ENCODE data around the gene HES5.

Gene HES5

GRCh38 chr1:2546515-2547209, 16.6 kb upstream of the HES5 start:
- peak; percentile 89 for DNase-seq

- DNase-seq: peak; percentile 95
These were observed 15.9 kb upstream of the HES5 start for GRCh38 chr1:2545754-2546514.

GRCh38 chr1:2544875-2545640, 15.0 kb upstream of the HES5 start:
- DNase-seq: no peak

GRCh38 chr1:2544093-2544874, 14.2 kb upstream of the HES5 start:
- no peak for DNase-seq

- peak; percentile 31 for DNase-seq
These were observed 13.6 kb upstream of the HES5 start for GRCh38 chr1:2543543-2544092.

GRCh38 chr1:2542246-2542915, 12.3 kb upstream of the HES5 start:
- DNase-seq: no peak

- DNase-seq: no peak
These were observed 11.7 kb upstream of the HES5 start for GRCh38 chr1:2541619-2542245.

GRCh38 chr1:2540816-2541492, 10.9 kb upstream of the HES5 start:
- DNase-seq: no peak

GRCh38 chr1:2539312-2539907, 9.3 kb upstream of the HES5 start:
- peak; percentile 35 for DNase-seq

GRCh38 chr1:2538872-2539271, 8.8 kb upstream of the HES5 start:
- DNase-seq: no peak

- DNase-seq: no peak
These were observed 8.3 kb upstream of the HES5 start for GRCh38 chr1:2538376-2538775.

- no peak for DNase-seq
These were observed 7.7 kb upstream of the HES5 start for GRCh38 chr1:2537784-2538115.

- DNase-seq: no peak
These were observed 5.9 kb upstream of the HES5 start for GRCh38 chr1:2535981-2536380.

GRCh38 chr1:2535455-2535854, 5.4 kb upstream of the HES5 start:
- no peak for DNase-seq

- DNase-seq: no peak
These were observed 4.8 kb upstream of the HES5 start for GRCh38 chr1:2534687-2535441.

- no peak for DNase-seq
These were observed 4.2 kb upstream of the HES5 start for GRCh38 chr1:2534315-2534686.

GRCh38 chr1:2533365-2533764, 3.3 kb upstream of the HES5 start:
- DNase-seq: no peak

GRCh38 chr1:2532485-2533160, 2.6 kb upstream of the HES5 start:
- no peak for DNase-seq

All from CD4-positive, alpha-beta T cell treated with Interferon gamma for 1 hour (primary cell).